ENCODE results near the gene HAGH. TPM values are rescaled to one million over a fixed set of nuclear protein-coding genes. Genes with fewer than 3 reads are reported as not detected.
A peak's percentile ranks its signal among the peaks of the same experiment; 100 is the strongest.
"Not testable (repeated sequence)": the region's sequence is repeated elsewhere in the genome, so short reads cannot be mapped to it uniquely, and the experiment has no call there.

HAGH gene
- total RNA-seq (100 to 1,000 TPM in 1 of 5 donors, 10 to 100 TPM in 4; 37.6 to 102 (median 70.7) TPM), total RNA-seq (10.9 to 73.6 (median 36.1) reads per million in 29 experiments)
- 43.8 TPM for total RNA-seq (2013)

DNA sequence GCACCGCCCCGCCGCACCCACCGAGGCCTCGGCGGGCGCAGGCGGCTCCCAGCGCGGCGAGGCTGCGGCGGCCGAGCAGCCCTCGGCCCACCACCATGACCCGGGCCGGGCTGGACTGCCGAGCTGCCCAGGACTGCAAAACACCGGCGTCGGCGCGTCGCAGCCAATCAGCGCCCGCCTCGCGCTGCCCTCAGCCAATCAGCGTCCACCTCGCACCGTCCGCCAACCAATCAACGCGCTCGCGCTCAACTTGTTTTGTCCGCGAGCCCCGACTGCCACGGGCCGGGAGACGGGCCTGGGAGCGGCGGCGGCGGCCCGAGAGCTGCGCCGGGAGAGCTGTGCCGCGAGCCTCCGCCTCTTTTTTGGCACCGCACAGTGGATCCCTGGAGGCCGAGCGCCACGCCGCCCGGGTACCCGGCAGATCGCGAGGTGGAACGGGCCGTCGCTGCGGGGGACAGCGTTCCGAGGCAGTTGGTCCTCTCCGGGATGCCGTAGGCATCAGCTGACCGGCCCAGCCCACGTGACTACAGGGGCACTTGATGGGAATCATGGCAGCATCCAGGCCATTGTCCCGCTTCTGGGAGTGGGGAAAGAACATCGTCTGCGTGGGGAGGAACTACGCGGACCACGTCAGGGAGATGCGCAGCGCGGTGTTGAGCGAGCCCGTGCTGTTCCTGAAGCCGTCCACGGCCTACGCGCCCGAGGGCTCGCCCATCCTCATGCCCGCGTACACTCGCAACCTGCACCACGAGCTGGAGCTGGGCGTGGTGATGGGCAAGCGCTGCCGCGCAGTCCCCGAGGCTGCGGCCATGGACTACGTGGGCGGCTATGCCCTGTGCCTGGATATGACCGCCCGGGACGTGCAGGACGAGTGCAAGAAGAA lies at the start of gene HAGH, which contains the start of gene FAHD1:
Gene HAGH, minus strand, starts transcription at position 135 of the 883 bp plus-strand sequence. Its CDS starts 38 bp downstream, at position 97.
Gene FAHD1, plus strand, starts transcription at position 516 of the 883 bp plus-strand sequence. Its CDS starts 33 bp downstream, at position 549.
- no peaks in the 10 kb centered on the region for H3K27me3 Mint-ChIP-seq
- ATAC-seq (replicated peaks in 1 of 4) (peak; percentile 84 to 87 (median 86)), DNase-seq (peak; percentile 69 to 96 (median 85))
- Histone ChIP-seq H3K36me3 (ENCODE audit: control insufficient read depth in 2 of 2, extremely low read depth in 1 of 2, insufficient read depth in 1 of 2, low read length in 1 of 2) (peaks cover 10% of the 10 kb centered on the region in 2 donors), H3K27ac (ENCODE audit: low read length) (peak within 1 kb of the TSS; percentile 55), H3K4me3 (ENCODE audit: control insufficient read depth in 1 of 2, extremely low read depth in 1 of 2, low read length in 1 of 2) (peak within 1 kb of the TSS; percentile 87 to 91), H3K27me3 (replicated peaks in 1 of 2; ENCODE audit: control insufficient read depth in 2 of 2, extremely low read depth in 1 of 2, insufficient read depth in 2 of 2, low read length in 1 of 2) (no peaks in the 10 kb centered on the region), H3K4me1 (ENCODE audit: control insufficient read depth in 1 of 2, extremely low read depth in 1 of 2, insufficient read depth in 2 of 2, low read length in 2 of 2) (peaks cover 10 to 50% of the 10 kb centered on the region in 2 experiments), H3K9me3 (no peaks in the 10 kb centered on the region)
- under 1% methylated on average over 101 of the region's 104 CpGs for WGBS (ENCODE audit: insufficient coverage)
- peaks cover 3% of the 10 kb centered on the region for H3K36me3 Mint-ChIP-seq
- peak within 1 kb of the TSS; percentile 90 to 95 for H3K27ac Mint-ChIP-seq
- CTCF ChIA-PET: interaction anchor here in 1 of 2 donors (1.5 kb wide), 1 partner anchor 44 kb away, joined by 6 read pairs; the partner anchor contains the start of genes NUBP2 and SPSB3
- POLR2A ChIA-PET: interaction anchor here in 1 of 2 donors (0.7 kb wide), 1 partner anchor 1033 kb away, joined by 3 read pairs; no protein-coding TSS in a partner anchor
- H3K4me3 Mint-ChIP-seq: peak within 1 kb of the TSS; percentile 90 to 94 (median 93)
- H3K9me3 Mint-ChIP-seq: no peaks in the 10 kb centered on the region
- peaks cover 33 to 56% (median 46%) of the 10 kb centered on the region in 3 donors for H3K4me1 Mint-ChIP-seq

DNA sequence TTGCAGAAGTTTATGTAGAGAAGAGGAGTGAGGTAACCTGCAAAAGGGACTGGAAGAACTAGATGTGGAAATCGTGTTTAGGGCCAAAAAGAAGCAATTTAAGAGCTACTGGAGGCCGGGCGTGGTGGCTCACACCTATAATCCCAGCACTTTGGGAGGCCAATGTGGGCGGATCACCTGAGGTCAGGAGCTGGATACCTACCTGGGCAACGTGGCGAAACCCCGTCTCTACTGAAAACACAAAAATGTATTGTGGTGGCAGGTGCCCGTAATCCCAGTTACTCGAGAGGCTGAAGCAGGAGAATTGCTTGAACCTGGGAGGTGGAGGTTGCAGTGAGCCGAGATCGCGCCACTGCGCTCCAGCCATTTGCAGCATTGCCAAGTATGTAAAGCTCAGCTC lies 49.4 kb upstream of the HAGH start:
- H3K4me1 Mint-ChIP-seq; H3K36me3 ChIP-seq (ENCODE audit: control insufficient read depth in 2 of 2, extremely low read depth in 1 of 2, insufficient read depth in 1 of 2, low read length in 1 of 2); H3K9me3 ChIP-seq; ATAC-seq (replicated peaks in 1 of 4); H3K4me3 ChIP-seq (ENCODE audit: control insufficient read depth in 1 of 2, extremely low read depth in 1 of 2, low read length in 1 of 2); H3K9me3 Mint-ChIP-seq; H3K27ac Mint-ChIP-seq; H3K4me1 ChIP-seq (ENCODE audit: control insufficient read depth in 1 of 2, extremely low read depth in 1 of 2, insufficient read depth in 2 of 2, low read length in 2 of 2); H3K36me3 Mint-ChIP-seq; CTCF ChIA-PET; H3K4me3 Mint-ChIP-seq; H3K27ac ChIP-seq (ENCODE audit: low read length); DNase-seq: not testable (repeated sequence)
- WGBS (ENCODE audit: insufficient coverage): 82% methylated on average over 7 of the region's 13 CpGs
- peaks cover 2 to 53% of the 10 kb centered on the region in 2 experiments for H3K27me3 ChIP-seq (replicated peaks in 1 of 2; ENCODE audit: control insufficient read depth in 2 of 2, extremely low read depth in 1 of 2, insufficient read depth in 2 of 2, low read length in 1 of 2)
- H3K27me3 Mint-ChIP-seq: peaks cover 31 to 40% of the 10 kb centered on the region in 2 donors
- POLR2A ChIA-PET: interaction anchor here in 1 of 2 donors (0.7 kb wide), 1 partner anchor 8 kb away, joined by 4 read pairs; no protein-coding TSS in a partner anchor

DNA sequence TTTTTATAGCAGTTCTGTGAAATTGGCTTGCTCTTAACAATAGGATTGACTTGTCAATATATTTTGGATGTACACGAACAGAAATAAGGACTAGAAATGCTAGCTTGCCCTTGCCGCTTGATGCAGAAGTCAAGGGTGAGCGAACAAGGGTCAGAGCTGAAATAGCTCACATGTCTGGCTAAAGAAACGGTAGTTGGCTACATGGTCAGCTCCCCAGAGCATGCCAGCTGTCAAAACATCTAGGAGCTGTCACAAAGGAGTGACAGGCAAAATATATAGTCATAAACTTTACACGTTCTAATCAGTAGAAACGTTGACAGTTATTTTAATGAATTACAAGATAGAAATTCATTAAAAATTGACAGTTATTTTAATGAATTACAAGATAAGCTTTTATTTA lies 48.2 kb upstream of the HAGH start:
- no peak for DNase-seq

DNA sequence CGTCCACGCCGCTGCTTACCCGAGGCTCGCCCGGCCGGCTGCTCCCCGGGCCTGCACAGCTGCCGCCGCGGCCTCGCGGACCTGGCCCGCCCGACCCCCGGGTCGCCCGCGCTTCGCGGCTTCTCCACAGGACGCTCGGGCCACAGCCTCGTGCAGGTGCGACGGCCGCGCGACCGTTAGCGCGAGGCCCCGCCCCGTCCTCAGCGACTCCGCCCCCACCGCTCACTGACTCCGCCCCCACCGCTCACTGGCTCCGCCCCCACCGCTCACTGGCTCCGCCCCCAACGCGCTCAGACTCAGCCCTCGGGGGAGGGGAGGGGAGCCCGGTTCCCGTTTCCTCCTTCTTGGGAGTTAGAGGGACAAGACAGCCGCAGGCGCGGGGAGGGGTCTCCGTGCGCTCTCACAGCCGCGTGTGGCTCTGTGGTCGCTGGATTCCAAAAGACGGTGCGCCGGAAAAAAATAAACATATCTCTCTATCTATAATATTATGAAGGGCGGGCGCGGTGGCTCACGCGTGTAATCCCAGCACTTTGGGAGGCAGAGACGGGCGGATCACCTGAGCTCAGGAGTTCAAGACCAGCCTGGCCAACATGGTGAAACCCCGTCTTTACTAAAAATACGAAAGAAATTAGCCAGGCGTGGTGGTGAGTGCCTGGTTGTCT lies 45.5 kb upstream of the HAGH start, which contains the start of gene MEIOB:
Gene MEIOB, minus strand, starts transcription at position 191 of the 662 bp plus-strand sequence. CDS start 3,989 bp downstream, outside the sequence.
- peaks cover 0 to 35% of the 10 kb centered on the region in 2 experiments for H3K27me3 ChIP-seq (replicated peaks in 1 of 2; ENCODE audit: control insufficient read depth in 2 of 2, extremely low read depth in 1 of 2, insufficient read depth in 2 of 2, low read length in 1 of 2)
- ATAC-seq (replicated peaks in 1 of 4): peak; percentile 45 to 81 (median 60)
- H3K27ac ChIP-seq (ENCODE audit: low read length): no peak within 1 kb of the TSS
- H3K9me3 ChIP-seq: no peaks in the 10 kb centered on the region
- CTCF ChIA-PET: no interaction called here
- Mint-ChIP-seq H3K36me3 (no peaks in the 10 kb centered on the region), H3K9me3 (no peaks in the 10 kb centered on the region), H3K4me3 (peak within 1 kb of the TSS; percentile 49 to 75 (median 60)), H3K27me3 (peaks cover 21 to 25% of the 10 kb centered on the region in 2 donors), H3K27ac (no peak within 1 kb of the TSS), H3K4me1 (peaks cover 4 to 6% (median 4%) of the 10 kb centered on the region in 3 donors)
- no peaks in the 10 kb centered on the region for H3K36me3 ChIP-seq (ENCODE audit: control insufficient read depth in 2 of 2, extremely low read depth in 1 of 2, insufficient read depth in 1 of 2, low read length in 1 of 2)
- DNase-seq: peak in 20 of 35 experiments; percentile 4 to 52 (median 14)
- POLR2A ChIA-PET: no interaction called here
- H3K4me3 ChIP-seq (ENCODE audit: control insufficient read depth in 1 of 2, extremely low read depth in 1 of 2, low read length in 1 of 2): no peak within 1 kb of the TSS
- H3K4me1 ChIP-seq (ENCODE audit: control insufficient read depth in 1 of 2, extremely low read depth in 1 of 2, insufficient read depth in 2 of 2, low read length in 2 of 2): peaks cover 0 to 8% of the 10 kb centered on the region in 2 experiments
- 35% methylated on average over 27 of the region's 68 CpGs for WGBS (ENCODE audit: insufficient coverage)

More for the DNA sequence above, 48.2 kb upstream of the HAGH start:
- H3K27me3 ChIP-seq (replicated peaks in 1 of 2; ENCODE audit: control insufficient read depth in 2 of 2, extremely low read depth in 1 of 2, insufficient read depth in 2 of 2, low read length in 1 of 2): peaks cover 0 to 50% of the 10 kb centered on the region in 2 experiments
- Mint-ChIP-seq H3K36me3 (no peaks in the 10 kb centered on the region), H3K27ac (no peak overlapping the region), H3K27me3 (peaks cover 31 to 40% of the 10 kb centered on the region in 2 donors), H3K4me1 (peaks cover 4 to 6% (median 4%) of the 10 kb centered on the region in 3 donors), H3K9me3 (no peaks in the 10 kb centered on the region), H3K4me3 (no peak overlapping the region)
- no peak overlapping the region for H3K4me3 ChIP-seq (ENCODE audit: control insufficient read depth in 1 of 2, extremely low read depth in 1 of 2, low read length in 1 of 2)
- no peaks in the 10 kb centered on the region for H3K36me3 ChIP-seq (ENCODE audit: control insufficient read depth in 2 of 2, extremely low read depth in 1 of 2, insufficient read depth in 1 of 2, low read length in 1 of 2)
- peaks cover 0 to 8% of the 10 kb centered on the region in 2 experiments for H3K4me1 ChIP-seq (ENCODE audit: control insufficient read depth in 1 of 2, extremely low read depth in 1 of 2, insufficient read depth in 2 of 2, low read length in 2 of 2)
- ATAC-seq (replicated peaks in 1 of 4): no peak
- ChIA-PET CTCF (interaction anchor here in 1 of 2 donors (1.1 kb wide), 1 partner anchor 13 kb away, joined by 4 read pairs; no protein-coding TSS in a partner anchor), POLR2A (no interaction called here)
- H3K27ac ChIP-seq (ENCODE audit: low read length): no peak overlapping the region
- 91% methylated on average over 3 of the region's 6 CpGs for WGBS (ENCODE audit: insufficient coverage)
- no peaks in the 10 kb centered on the region for H3K9me3 ChIP-seq

DNA sequence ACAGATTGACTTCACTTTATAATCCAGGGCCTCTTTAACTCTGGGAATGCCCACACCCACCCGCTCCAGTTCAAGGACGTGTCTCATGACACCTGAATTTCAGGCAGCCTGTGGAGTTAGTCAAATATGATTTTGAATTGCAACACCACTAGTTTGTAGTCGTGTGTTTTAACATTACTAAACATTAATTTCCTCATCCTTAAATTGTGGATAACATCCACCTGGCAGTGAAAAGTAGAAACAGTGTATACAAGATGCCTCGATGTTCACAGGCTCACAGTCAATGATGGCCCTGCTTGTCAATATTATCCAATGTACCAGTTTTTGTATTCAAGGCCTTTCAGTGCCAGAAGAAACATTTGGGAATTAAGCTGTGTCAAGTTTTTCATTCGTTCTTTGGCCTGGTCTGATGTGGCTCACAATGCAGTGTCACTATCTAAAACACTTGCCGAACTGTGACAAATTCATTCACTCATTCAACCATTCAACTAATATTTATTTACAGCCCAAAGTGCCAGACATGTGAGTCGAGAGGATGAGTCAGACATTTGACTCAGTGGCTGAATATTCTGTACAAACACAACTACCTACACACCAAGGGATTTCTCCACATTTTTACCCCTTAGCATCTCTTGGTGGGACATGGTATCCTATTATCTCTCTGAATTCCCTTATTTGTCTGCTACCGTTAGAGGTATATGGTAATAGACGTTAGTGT lies 43.9 kb upstream of the HAGH start:
- H3K9me3 Mint-ChIP-seq: no peaks in the 10 kb centered on the region
- H3K27ac Mint-ChIP-seq: no peak overlapping the region
- Histone ChIP-seq H3K27ac (ENCODE audit: low read length) (no peak overlapping the region), H3K4me3 (ENCODE audit: control insufficient read depth in 1 of 2, extremely low read depth in 1 of 2, low read length in 1 of 2) (no peak overlapping the region), H3K9me3 (no peaks in the 10 kb centered on the region), H3K36me3 (ENCODE audit: control insufficient read depth in 2 of 2, extremely low read depth in 1 of 2, insufficient read depth in 1 of 2, low read length in 1 of 2) (no peaks in the 10 kb centered on the region), H3K4me1 (ENCODE audit: control insufficient read depth in 1 of 2, extremely low read depth in 1 of 2, insufficient read depth in 2 of 2, low read length in 2 of 2) (peaks cover 0 to 8% of the 10 kb centered on the region in 2 experiments), H3K27me3 (replicated peaks in 1 of 2; ENCODE audit: control insufficient read depth in 2 of 2, extremely low read depth in 1 of 2, insufficient read depth in 2 of 2, low read length in 1 of 2) (peaks cover 0 to 24% of the 10 kb centered on the region in 2 experiments)
- DNase-seq (no peak), ATAC-seq (replicated peaks in 1 of 4) (no peak)
- peaks cover 19 to 22% of the 10 kb centered on the region in 2 donors for H3K27me3 Mint-ChIP-seq
- ChIA-PET POLR2A (no interaction called here), CTCF (interaction anchor here in 1 of 2 donors (0.6 kb wide), 1 partner anchor 221 kb away, joined by 6 read pairs; no protein-coding TSS in a partner anchor)
- peaks cover 4 to 6% (median 4%) of the 10 kb centered on the region in 3 donors for H3K4me1 Mint-ChIP-seq
- WGBS (ENCODE audit: insufficient coverage): 59% methylated on average over 3 of the region's 9 CpGs
- no peaks in the 10 kb centered on the region for H3K36me3 Mint-ChIP-seq
- no peak overlapping the region for H3K4me3 Mint-ChIP-seq

Measured in T-cell (primary cell).